ENCODE measurements around the gene GPR25.

Gene GPR25

GRCh38 chr1:200889571-200889970 is 16.8 kb downstream of the GPR25 start:
- Histone ChIP-seq H2BK12ac (ENCODE audit: low read length) (no peak overlapping the region), H2AK5ac (ENCODE audit: low read depth, low read length) (no peak overlapping the region), H2BK5ac (ENCODE audit: low read length) (no peak overlapping the region), H3K79me1 (ENCODE audit: low read depth, low read length) (no peaks in the 10 kb centered on the region), H3K14ac (ENCODE audit: low read length) (no peak overlapping the region), H3K23ac (ENCODE audit: low read depth, low read length, poor library complexity) (no peak overlapping the region), H3K4me3 (ENCODE audit: low read length in 2 of 2) (no peak overlapping the region), H3K27me3 (ENCODE audit: control insufficient read depth in 3 of 3, insufficient read depth in 3 of 3, low read depth in 1 of 3, low read length in 3 of 3) (no peaks in the 10 kb centered on the region), H3K18ac (ENCODE audit: low read length) (no peak overlapping the region), H2BK120ac (ENCODE audit: low read depth, low read length) (no peak overlapping the region), H3K9ac (ENCODE audit: low read depth, low read length, poor library complexity) (no peak overlapping the region), H2AFZ (ENCODE audit: low read length) (no peak overlapping the region), H3K4me2 (ENCODE audit: insufficient read depth, low read length, poor library complexity, severe bottlenecking) (no peak overlapping the region), H4K8ac (ENCODE audit: low read depth, low read length) (no peak overlapping the region), H2BK15ac (ENCODE audit: low read length) (no peak overlapping the region), H4K91ac (ENCODE audit: low read depth, low read length, poor library complexity) (no peak overlapping the region), H3K4ac (ENCODE audit: low read length) (no peak overlapping the region), H3K4me1 (ENCODE audit: control insufficient read depth in 2 of 2, insufficient read depth in 1 of 2, low read depth in 1 of 2, low read length in 2 of 2) (peaks cover 35 to 40% of the 10 kb centered on the region in 2 donors), H3K27ac (replicated peaks; ENCODE audit: low read length) (no peak overlapping the region), H3K36me3 (replicated peaks in 1 of 2; ENCODE audit: control insufficient read depth in 2 of 2, insufficient read depth in 2 of 2, low read length in 2 of 2) (peaks cover 0 to 17% of the 10 kb centered on the region in 2 donors), H3K9me3 (replicated peaks in 1 of 2; ENCODE audit: control insufficient read depth in 2 of 2, insufficient read depth in 1 of 2, low read depth in 1 of 2, low read length in 2 of 2) (no peaks in the 10 kb centered on the region)
- WGBS, 2 donors (ENCODE audit: extremely low coverage in 2 of 2, insufficient read length in 2 of 2, insufficient replicate concordance in 1 of 2) = no CpG with 5 or more reads among the region's 2 CpGs
- no peak for DNase-seq (ENCODE audit: low spot score)

GRCh38 chr1:200890027-200890426 is 17.2 kb downstream of the GPR25 start:
- peaks cover 3% of the 10 kb centered on the region for H3K79me1 ChIP-seq (ENCODE audit: low read depth, low read length)
- no peak overlapping the region for H3K4ac ChIP-seq (ENCODE audit: low read length)
- H4K8ac ChIP-seq (ENCODE audit: low read depth, low read length) = no peak overlapping the region
- peak overlapping the region; percentile 93 for H2AK5ac ChIP-seq (ENCODE audit: low read depth, low read length)
- H3K27me3 ChIP-seq (ENCODE audit: control insufficient read depth in 3 of 3, insufficient read depth in 3 of 3, low read depth in 1 of 3, low read length in 3 of 3) = no peaks in the 10 kb centered on the region
- H2BK120ac ChIP-seq (ENCODE audit: low read depth, low read length) = no peak overlapping the region
- H3K4me3 ChIP-seq (ENCODE audit: low read length in 2 of 2) = peak overlapping the region in 1 of 2 donors; percentile 90
- no peak overlapping the region for H2BK12ac ChIP-seq (ENCODE audit: low read length)
- H3K4me1 ChIP-seq (ENCODE audit: control insufficient read depth in 2 of 2, insufficient read depth in 1 of 2, low read depth in 1 of 2, low read length in 2 of 2) = peaks cover 39 to 43% of the 10 kb centered on the region in 2 donors
- no CpG with 5 or more reads among the region's 15 CpGs for WGBS, 2 donors (ENCODE audit: extremely low coverage in 2 of 2, insufficient read length in 2 of 2, insufficient replicate concordance in 1 of 2)
- H2BK15ac ChIP-seq (ENCODE audit: low read length) = peak overlapping the region; percentile 79
- H3K27ac ChIP-seq (replicated peaks; ENCODE audit: low read length) = no peak overlapping the region
- H3K18ac ChIP-seq (ENCODE audit: low read length) = no peak overlapping the region
- no peaks in the 10 kb centered on the region for H3K9me3 ChIP-seq (replicated peaks in 1 of 2; ENCODE audit: control insufficient read depth in 2 of 2, insufficient read depth in 1 of 2, low read depth in 1 of 2, low read length in 2 of 2)
- H3K4me2 ChIP-seq (ENCODE audit: insufficient read depth, low read length, poor library complexity, severe bottlenecking) = no peak overlapping the region
- H3K14ac ChIP-seq (ENCODE audit: low read length) = no peak overlapping the region
- no peak for DNase-seq (ENCODE audit: low spot score)
- H3K9ac ChIP-seq (ENCODE audit: low read depth, low read length, poor library complexity) = no peak overlapping the region
- no peak overlapping the region for H3K23ac ChIP-seq (ENCODE audit: low read depth, low read length, poor library complexity)
- H3K36me3 ChIP-seq (replicated peaks in 1 of 2; ENCODE audit: control insufficient read depth in 2 of 2, insufficient read depth in 2 of 2, low read length in 2 of 2) = peaks cover 0 to 21% of the 10 kb centered on the region in 2 donors
- peak overlapping the region; percentile 97 for H2BK5ac ChIP-seq (ENCODE audit: low read length)
- no peak overlapping the region for H4K91ac ChIP-seq (ENCODE audit: low read depth, low read length, poor library complexity)
- H2AFZ ChIP-seq (ENCODE audit: low read length) = no peak overlapping the region

- Histone ChIP-seq H3K9ac (ENCODE audit: low read depth, low read length, poor library complexity) (peak overlapping the region; percentile 99), H2BK12ac (ENCODE audit: low read length) (peak overlapping the region; percentile 34), H3K27ac (replicated peaks; ENCODE audit: low read length) (peak overlapping the region; percentile 99), H4K8ac (ENCODE audit: low read depth, low read length) (no peak overlapping the region), H3K4me3 (ENCODE audit: low read length in 2 of 2) (peak overlapping the region; percentile 85 to 90), H3K4me1 (ENCODE audit: control insufficient read depth in 2 of 2, insufficient read depth in 1 of 2, low read depth in 1 of 2, low read length in 2 of 2) (peaks cover 43 to 50% of the 10 kb centered on the region in 2 donors), H3K79me1 (ENCODE audit: low read depth, low read length) (peaks cover 5% of the 10 kb centered on the region), H3K18ac (ENCODE audit: low read length) (peak overlapping the region; percentile 99), H3K4ac (ENCODE audit: low read length) (peak overlapping the region; percentile 84), H3K4me2 (ENCODE audit: insufficient read depth, low read length, poor library complexity, severe bottlenecking) (peak overlapping the region; percentile 68), H2AK5ac (ENCODE audit: low read depth, low read length) (peak overlapping the region; percentile 93), H3K9me3 (replicated peaks in 1 of 2; ENCODE audit: control insufficient read depth in 2 of 2, insufficient read depth in 1 of 2, low read depth in 1 of 2, low read length in 2 of 2) (no peaks in the 10 kb centered on the region), H3K14ac (ENCODE audit: low read length) (peak overlapping the region; percentile 72), H2AFZ (ENCODE audit: low read length) (peak overlapping the region; percentile 91), H3K27me3 (ENCODE audit: control insufficient read depth in 3 of 3, insufficient read depth in 3 of 3, low read depth in 1 of 3, low read length in 3 of 3) (no peaks in the 10 kb centered on the region), H4K91ac (ENCODE audit: low read depth, low read length, poor library complexity) (peak overlapping the region; percentile 94), H3K36me3 (replicated peaks in 1 of 2; ENCODE audit: control insufficient read depth in 2 of 2, insufficient read depth in 2 of 2, low read length in 2 of 2) (peaks cover 0 to 32% of the 10 kb centered on the region in 2 donors), H2BK120ac (ENCODE audit: low read depth, low read length) (peak overlapping the region; percentile 98), H2BK5ac (ENCODE audit: low read length) (peak overlapping the region; percentile 97), H2BK15ac (ENCODE audit: low read length) (no peak overlapping the region), H3K23ac (ENCODE audit: low read depth, low read length, poor library complexity) (peak overlapping the region; percentile 83)
- peak; percentile 91 for DNase-seq (ENCODE audit: low spot score)
- no CpG with 5 or more reads among the region's 72 CpGs for WGBS, 2 donors (ENCODE audit: extremely low coverage in 2 of 2, insufficient read length in 2 of 2, insufficient replicate concordance in 1 of 2)
Measured at GRCh38 chr1:200890818-200891773, 18.3 kb downstream of the GPR25 start.

GRCh38 chr1:200891774-200892157 is 19.0 kb downstream of the GPR25 start:
- Histone ChIP-seq H3K4me3 (ENCODE audit: low read length in 2 of 2) (peak overlapping the region; percentile 85 to 90), H3K27ac (replicated peaks; ENCODE audit: low read length) (peak overlapping the region; percentile 99), H2AK5ac (ENCODE audit: low read depth, low read length) (peak overlapping the region; percentile 68), H2AFZ (ENCODE audit: low read length) (peak overlapping the region; percentile 91), H3K18ac (ENCODE audit: low read length) (peak overlapping the region; percentile 97), H3K4ac (ENCODE audit: low read length) (peak overlapping the region; percentile 84), H2BK15ac (ENCODE audit: low read length) (no peak overlapping the region), H3K14ac (ENCODE audit: low read length) (no peak overlapping the region), H2BK5ac (ENCODE audit: low read length) (peak overlapping the region; percentile 97), H3K9ac (ENCODE audit: low read depth, low read length, poor library complexity) (peak overlapping the region; percentile 99), H3K36me3 (replicated peaks in 1 of 2; ENCODE audit: control insufficient read depth in 2 of 2, insufficient read depth in 2 of 2, low read length in 2 of 2) (peaks cover 0 to 38% of the 10 kb centered on the region in 2 donors), H3K9me3 (replicated peaks in 1 of 2; ENCODE audit: control insufficient read depth in 2 of 2, insufficient read depth in 1 of 2, low read depth in 1 of 2, low read length in 2 of 2) (no peaks in the 10 kb centered on the region), H3K23ac (ENCODE audit: low read depth, low read length, poor library complexity) (no peak overlapping the region), H4K91ac (ENCODE audit: low read depth, low read length, poor library complexity) (peak overlapping the region; percentile 94), H2BK120ac (ENCODE audit: low read depth, low read length) (peak overlapping the region; percentile 98), H3K4me2 (ENCODE audit: insufficient read depth, low read length, poor library complexity, severe bottlenecking) (peak overlapping the region; percentile 68), H3K27me3 (ENCODE audit: control insufficient read depth in 3 of 3, insufficient read depth in 3 of 3, low read depth in 1 of 3, low read length in 3 of 3) (no peaks in the 10 kb centered on the region), H2BK12ac (ENCODE audit: low read length) (peak overlapping the region; percentile 34), H4K8ac (ENCODE audit: low read depth, low read length) (no peak overlapping the region), H3K4me1 (ENCODE audit: control insufficient read depth in 2 of 2, insufficient read depth in 1 of 2, low read depth in 1 of 2, low read length in 2 of 2) (peaks cover 45 to 56% of the 10 kb centered on the region in 2 donors), H3K79me1 (ENCODE audit: low read depth, low read length) (peaks cover 6% of the 10 kb centered on the region)
- no CpG with 5 or more reads among the region's 8 CpGs for WGBS, 2 donors (ENCODE audit: extremely low coverage in 2 of 2, insufficient read length in 2 of 2, insufficient replicate concordance in 1 of 2)
- peak; percentile 73 for DNase-seq (ENCODE audit: low spot score)
